NCI-H69 (cell line): ENCODE measurements around the gene ERC1.
A peak's percentile ranks its signal among the peaks of the same experiment; 100 is the strongest.
"Not testable (repeated sequence)": the region's sequence is repeated elsewhere in the genome, so short reads cannot be mapped to it uniquely, and the experiment has no call there.

Source experiments
- DNase-seq: peaks from one replicate; lab custom pipeline; 2025; lab: John Stamatoyannopoulos, UW

Gene ERC1

DNA sequence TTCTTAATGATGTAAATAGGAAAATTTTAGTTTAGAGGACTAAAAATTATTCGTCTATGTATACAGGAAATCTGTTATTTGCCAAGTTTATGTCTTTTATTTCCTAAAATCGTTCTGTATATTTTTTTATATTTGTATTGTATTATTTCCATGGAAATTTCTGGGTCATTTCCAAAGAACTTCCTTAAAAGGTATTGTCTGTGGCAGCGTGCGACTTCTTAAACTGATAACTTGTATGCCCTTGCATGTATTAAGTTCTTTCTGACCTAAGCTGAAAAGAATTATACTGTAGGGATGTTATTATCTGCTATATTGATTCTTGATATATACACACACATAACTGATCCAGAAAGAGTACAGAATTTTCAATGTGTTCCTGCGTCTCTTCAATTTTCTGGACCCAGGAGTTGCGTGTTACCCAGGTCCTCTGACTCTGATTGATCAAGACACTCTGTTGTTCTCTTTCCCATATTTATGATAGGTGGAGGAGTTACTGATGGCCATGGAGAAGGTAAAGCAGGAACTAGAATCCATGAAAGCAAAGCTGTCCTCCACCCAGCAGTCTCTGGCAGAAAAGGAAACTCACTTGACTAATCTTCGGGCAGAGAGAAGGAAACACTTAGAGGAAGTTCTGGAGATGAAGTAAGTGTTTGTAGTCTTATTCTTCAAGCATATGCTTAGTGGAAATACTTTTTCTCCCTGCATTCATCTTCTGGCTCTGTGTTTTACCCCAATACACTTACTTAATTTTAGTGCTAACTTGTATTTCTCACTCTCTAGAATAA is 298.5 kb downstream of the ERC1 start:
- no peak for DNase-seq

GRCh38 chr12:1290716-1291115 is 299.7 kb downstream of the ERC1 start:
- no peak for DNase-seq

- DNase-seq: no peak
Observed at GRCh38 chr12:1291601-1292332, 300.7 kb downstream of the ERC1 start.

GRCh38 chr12:1293901-1294300 is 302.9 kb downstream of the ERC1 start:
- no peak for DNase-seq

DNA sequence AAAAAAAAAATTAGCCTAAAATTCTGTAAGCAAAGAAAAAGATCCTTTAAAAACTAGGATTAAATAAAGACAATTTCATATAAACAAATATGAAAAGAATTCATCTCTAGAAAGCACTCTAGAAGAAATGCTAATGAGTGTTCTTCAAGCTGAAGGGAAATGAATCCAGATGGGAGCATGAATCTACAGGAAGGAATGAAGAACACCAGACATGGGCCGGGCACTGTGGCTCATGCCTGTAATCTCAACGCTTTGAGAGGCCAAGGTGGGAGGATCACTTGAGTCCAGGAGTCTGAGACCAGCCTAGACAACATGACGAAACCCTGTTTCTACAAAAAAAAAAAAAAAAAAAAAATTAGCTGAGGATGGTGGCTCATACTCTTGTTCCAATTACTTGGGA is 306.2 kb downstream of the ERC1 start:
- DNase-seq: no peak

GRCh38 chr12:1297639-1298175 is 306.7 kb downstream of the ERC1 start:
- no peak for DNase-seq

DNA sequence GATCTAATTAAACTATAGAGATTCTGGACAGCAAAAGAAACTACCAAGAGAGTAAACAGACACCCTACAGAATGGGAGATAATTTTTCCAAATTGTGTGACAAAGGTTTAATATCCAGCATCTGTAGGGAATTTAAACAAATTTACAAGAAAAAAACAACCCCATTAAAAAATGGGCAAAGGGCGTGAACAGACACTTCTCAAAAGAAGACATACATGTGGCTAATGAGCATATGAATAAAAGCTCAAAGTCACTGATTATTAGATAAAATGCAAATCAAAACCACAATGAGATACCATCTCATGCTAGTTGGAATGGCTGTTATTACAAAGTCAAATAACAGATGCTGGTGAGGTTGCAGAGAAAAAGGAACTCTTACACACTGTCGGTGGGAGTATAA is 309.4 kb downstream of the ERC1 start:
- DNase-seq: no peak

DNA sequence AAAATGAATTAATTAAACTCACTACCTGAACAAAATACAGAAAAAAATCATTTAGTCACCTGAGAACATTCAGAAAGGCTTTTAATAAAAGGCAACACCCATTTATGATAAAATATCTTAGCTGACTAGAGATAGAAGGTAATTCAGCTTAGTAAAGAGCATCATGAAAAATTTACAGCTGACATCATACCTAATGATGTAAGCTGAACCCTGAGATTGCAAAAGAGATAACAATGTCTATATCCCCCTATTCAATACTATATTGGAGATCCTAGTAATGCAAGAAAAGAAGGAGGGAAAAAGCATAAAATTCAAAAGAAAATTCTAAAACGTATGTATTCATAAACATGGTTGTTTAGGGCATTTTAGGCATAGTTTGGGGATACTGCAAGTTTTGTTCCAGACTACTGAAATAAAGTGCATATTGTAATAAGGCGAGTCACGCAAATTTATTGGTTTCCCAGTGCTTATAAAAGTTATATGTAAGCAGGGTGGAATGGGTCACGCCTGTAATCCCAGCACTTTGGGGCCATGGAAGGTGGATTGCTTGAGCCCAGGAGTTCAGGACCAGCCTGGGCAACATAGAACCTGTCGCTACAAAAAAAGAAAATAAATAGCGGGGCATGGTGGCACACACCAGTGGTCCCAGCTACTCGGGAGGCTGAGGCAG is 311.3 kb downstream of the ERC1 start:
- DNase-seq: no peak

DNA sequence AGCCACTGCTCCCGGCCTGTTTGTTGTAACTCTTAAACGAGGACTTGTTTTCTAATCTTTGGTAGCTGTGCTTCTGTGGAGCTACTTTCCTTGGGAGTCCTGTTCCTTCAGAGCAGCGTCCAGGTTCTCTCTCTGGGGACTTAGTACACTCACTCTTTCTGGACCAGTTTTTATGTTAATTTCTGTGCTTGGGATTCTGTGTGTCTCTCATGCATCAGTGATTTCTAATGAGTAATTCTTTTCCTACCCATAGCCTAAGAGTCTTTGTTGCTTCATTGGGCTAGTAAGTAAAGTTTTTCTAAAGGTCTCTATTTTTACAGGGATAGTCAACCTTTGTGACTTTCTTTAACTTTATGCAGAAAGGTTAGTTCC is 314.0 kb downstream of the ERC1 start:
- no peak for DNase-seq

DNA sequence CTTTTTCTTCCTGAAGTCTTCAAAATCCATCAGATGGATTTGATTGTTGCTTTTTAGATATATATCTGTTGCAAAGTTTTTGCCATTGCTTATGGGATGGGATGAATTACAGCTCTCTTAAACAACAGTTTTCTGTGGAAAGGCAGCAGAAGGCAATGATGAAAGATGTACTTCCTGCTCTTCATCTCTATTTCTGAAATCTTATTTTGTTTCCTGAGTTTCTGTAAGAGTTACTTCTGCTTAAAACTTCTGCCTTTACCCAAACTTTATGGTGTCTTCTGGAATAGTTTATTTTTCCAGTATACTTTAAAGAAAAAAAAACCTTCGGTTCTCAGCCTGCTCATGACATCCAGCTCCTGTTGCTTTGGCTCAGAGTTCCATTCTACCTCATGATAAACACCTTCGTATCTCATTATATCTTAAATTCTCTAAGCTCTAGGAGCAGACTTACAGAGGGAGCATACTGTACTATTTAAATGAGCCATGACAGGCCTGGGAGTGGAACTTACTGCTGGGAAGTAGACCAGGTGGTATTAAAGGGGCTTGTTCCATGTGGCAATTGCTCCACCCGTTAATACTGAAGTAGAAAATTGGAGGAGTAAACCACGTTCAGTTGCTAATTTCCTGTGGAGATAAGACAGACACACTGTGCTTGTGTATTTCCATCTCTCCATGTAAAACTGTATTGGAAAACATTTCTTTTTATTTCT is 314.9 kb downstream of the ERC1 start:
- DNase-seq: peak; percentile 57

GRCh38 chr12:1306817-1307216 is 315.8 kb downstream of the ERC1 start:
- DNase-seq: no peak

- no peak for DNase-seq
Observed at GRCh38 chr12:1307796-1308195, 316.8 kb downstream of the ERC1 start.

DNA sequence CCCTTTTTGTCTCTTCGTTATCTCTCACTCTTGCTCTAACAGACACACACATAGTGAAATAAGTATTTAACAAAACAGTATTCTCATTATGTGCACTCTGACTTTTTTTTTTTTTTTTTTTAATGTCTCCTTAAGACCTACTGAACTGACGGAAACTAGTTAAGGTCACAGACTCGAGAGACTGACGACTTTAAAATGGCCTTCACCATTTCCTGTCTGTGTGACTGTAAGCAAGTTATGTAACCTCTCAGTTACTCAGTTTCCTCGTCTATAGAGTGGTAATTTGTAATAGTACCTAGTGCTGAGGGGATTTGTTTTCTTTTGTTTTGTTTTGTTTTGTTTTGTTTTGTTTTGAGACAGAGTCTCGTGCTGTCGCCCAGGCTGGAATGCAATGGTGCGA is 318.6 kb downstream of the ERC1 start:
- no peak for DNase-seq

DNA sequence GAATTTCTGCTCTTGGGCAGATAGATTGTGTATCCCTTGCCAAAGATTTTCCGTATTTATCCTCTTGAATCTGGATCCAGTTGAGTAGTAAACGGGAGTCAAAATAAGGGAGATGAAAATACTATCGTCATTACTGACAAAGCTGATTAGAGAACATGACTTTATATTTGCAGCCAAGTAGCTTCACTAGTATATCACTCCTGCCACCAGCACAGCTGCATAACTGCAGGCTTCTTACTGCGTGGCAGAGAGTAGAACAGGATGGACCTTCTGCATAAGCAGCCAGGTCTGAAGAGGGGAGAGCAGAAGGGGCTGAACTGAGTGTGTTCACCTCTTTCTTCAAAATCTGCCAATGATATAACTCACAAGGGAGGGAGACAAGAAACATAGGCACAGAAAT is 319.6 kb downstream of the ERC1 start:
- no peak for DNase-seq

DNA sequence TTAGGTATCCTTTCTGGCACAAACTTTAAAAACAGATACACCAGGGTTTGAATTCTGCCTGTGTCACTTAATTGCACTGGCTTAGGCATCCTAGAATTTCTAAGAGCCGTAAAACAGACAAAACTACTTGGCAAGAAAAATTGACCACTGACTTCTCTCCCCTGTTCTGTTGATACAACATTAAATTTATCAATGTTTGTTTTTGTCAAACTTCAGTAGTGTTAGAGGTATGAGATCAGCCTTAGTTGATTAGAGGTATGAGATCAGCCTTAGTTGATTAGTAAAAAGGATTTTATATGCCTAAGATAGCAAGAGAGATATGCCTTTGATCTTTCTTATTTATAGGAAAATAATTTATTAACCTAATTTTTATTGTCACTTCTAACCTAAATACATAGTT is 320.1 kb downstream of the ERC1 start:
- no peak for DNase-seq

DNA sequence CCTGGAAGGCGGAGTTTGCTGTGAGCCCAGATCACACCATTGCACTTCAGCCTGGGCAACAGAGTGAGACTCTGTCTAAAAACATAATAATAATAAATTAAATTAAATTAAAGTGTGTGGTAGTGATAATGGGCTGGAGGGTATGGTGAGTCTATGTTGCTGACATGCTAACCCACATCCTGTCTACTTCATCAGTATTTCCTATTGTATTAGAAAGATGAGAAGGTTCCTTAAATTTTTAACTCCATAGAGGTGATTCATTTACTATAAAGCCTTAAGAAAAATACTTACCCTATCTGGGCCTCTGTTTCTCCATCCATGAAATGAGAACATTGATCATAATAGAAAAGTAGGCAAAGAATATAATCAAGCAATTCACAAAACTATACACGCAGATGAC is 322.9 kb downstream of the ERC1 start:
- no peak for DNase-seq

- DNase-seq: no peak
Observed at GRCh38 chr12:1314523-1314922, 323.5 kb downstream of the ERC1 start.

GRCh38 chr12:1316991-1317390 is 326.0 kb downstream of the ERC1 start:
- DNase-seq: not testable (repeated sequence)

- DNase-seq: peak; percentile 99
Observed at GRCh38 chr12:1318327-1319031, 327.5 kb downstream of the ERC1 start.

- DNase-seq: no peak
Observed at GRCh38 chr12:1319212-1319611, 328.2 kb downstream of the ERC1 start.

- DNase-seq: no peak
Observed at GRCh38 chr12:1320021-1320420, 329.0 kb downstream of the ERC1 start.

DNA sequence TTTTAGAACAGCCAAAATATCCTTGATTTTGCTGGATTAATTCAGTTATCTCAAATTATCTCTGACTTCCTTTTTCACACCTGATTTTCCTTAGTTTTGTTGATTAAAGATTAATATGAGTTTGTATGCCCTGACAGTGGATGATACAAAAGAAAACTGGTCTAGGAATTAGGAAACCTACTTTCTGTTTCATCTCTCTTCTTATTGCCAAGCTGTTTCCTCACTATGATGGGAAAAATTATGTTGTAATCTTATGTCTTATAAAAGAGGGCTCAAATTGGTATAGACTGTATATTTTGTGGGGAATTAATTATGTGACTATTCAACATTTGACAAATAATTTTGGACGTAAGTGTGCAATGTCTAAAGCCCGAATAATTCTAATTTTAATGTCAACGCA is 331.8 kb downstream of the ERC1 start:
- DNase-seq: no peak
